Pulmonary artery endothelial cell (primary cell): ENCODE measurements around the gene CNN3. TPM values are rescaled to one million over a fixed set of nuclear protein-coding genes. Genes with fewer than 3 reads are reported as not detected.

Source experiments
- DNase-seq: peaks from one replicate; pipeline ENCODE4 v3.0.0-alpha.2; 2011; ENCODE audit warnings: low read depth, low spot score
- total RNA-seq: library from RNA; depleted of rRNA; stranded (reverse); fragments of >200 nt; gene quantifications from 2 replicates; pipeline ENCODE4 v1.2.3, GENCODE V29; 2014

Gene CNN3
- total RNA-seq, 1 donor from 2014 or later, result 334 TPM

- no peak for DNase-seq
These were observed 70.0 kb downstream of the CNN3 start for GRCh38 chr1:94856868-94857267.

- DNase-seq, result no peak
These were observed 70.9 kb downstream of the CNN3 start for GRCh38 chr1:94856004-94856403.

- DNase-seq, result no peak
These were observed 71.6 kb downstream of the CNN3 start for GRCh38 chr1:94855307-94855700.

- DNase-seq, result peak; percentile 92
These were observed 72.2 kb downstream of the CNN3 start for GRCh38 chr1:94854458-94855306.

- DNase-seq, result no peak
These were observed 74.1 kb downstream of the CNN3 start for GRCh38 chr1:94852788-94853187.

- DNase-seq, result no peak
These were observed 75.3 kb downstream of the CNN3 start for GRCh38 chr1:94851571-94851970.

Other genes with a start within 250 kb of the CNN3 start
- 0.20 and 1.2 TPM in 2 replicates for gene SLC44A3, start 106.8 kb downstream of the CNN3 start, total RNA-seq
- 2.8 and 3.4 TPM in 2 replicates for gene ALG14, start 145.8 kb upstream of the CNN3 start, total RNA-seq
- gene TLCD4, start 190.2 kb upstream of the CNN3 start, total RNA-seq, result under 0.01 and 0.04 TPM in 2 replicates